Gastrocnemius medialis (tissue), 4 donors: Measurements from ENCODE around the gene NTNG1.

ENCODE experiments used
- POLR2A ChIP-seq, 2 donors: fragments of 450-650 bp; IDR thresholded peaks; one replicate each; pipeline ENCODE4 v1.6.1; 2017; ENCODE audit warnings: antibody characterized with exemption in 2 of 2, mild to moderate bottlenecking in 2 of 2, moderate library complexity in 2 of 2
- TF ChIP-seq, protein P1 (sequence below), 5 experiments: fragments of 450-650 bp in 3 of 5; fragments of 200-600 bp in 2 of 5; sonication (generic) in 2 of 5; IDR thresholded peaks in 4 of 5; conservative IDR thresholded peaks in 1 of 5; 1 replicate in 4 of 5; 2 replicates in 1 of 5; pipeline ENCODE4 v1.5.1; 2016 to 2019; ENCODE audit warnings: antibody characterized with exemption in 5 of 5, mild to moderate bottlenecking in 3 of 5, moderate library complexity in 3 of 5

- TF ChIP-seq, protein P1, sequence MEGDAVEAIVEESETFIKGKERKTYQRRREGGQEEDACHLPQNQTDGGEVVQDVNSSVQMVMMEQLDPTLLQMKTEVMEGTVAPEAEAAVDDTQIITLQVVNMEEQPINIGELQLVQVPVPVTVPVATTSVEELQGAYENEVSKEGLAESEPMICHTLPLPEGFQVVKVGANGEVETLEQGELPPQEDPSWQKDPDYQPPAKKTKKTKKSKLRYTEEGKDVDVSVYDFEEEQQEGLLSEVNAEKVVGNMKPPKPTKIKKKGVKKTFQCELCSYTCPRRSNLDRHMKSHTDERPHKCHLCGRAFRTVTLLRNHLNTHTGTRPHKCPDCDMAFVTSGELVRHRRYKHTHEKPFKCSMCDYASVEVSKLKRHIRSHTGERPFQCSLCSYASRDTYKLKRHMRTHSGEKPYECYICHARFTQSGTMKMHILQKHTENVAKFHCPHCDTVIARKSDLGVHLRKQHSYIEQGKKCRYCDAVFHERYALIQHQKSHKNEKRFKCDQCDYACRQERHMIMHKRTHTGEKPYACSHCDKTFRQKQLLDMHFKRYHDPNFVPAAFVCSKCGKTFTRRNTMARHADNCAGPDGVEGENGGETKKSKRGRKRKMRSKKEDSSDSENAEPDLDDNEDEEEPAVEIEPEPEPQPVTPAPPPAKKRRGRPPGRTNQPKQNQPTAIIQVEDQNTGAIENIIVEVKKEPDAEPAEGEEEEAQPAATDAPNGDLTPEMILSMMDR (IDR thresholded peaks at IDR 0.05 in 4 of 5, conservative IDR thresholded peaks at IDR 0.05 in 1 of 5), result no peak
- no peak for TF ChIP-seq POLR2A (IDR thresholded peaks at IDR 0.05)
Observed at GRCh38 chr1:107493111-107493716, 352.4 kb downstream of the NTNG1 start.
